ENCODE measurements around the gene FYB1.

Gene FYB1

GRCh38 chr5:39175273-39175955 is 43.9 kb downstream of the FYB1 start:
- TF ChIP-seq CTCF (IDR thresholded peaks at IDR 0.05), result no peak

- no peak for TF ChIP-seq CTCF (IDR thresholded peaks at IDR 0.05)
Measured at GRCh38 chr5:39173069-39173468, 46.3 kb downstream of the FYB1 start.

- no peak for TF ChIP-seq CTCF (IDR thresholded peaks at IDR 0.05)
Measured at GRCh38 chr5:39172593-39172992, 46.8 kb downstream of the FYB1 start.

GRCh38 chr5:39171647-39172046 is 47.7 kb downstream of the FYB1 start:
- no peak for TF ChIP-seq CTCF (IDR thresholded peaks at IDR 0.05)

- no peak for TF ChIP-seq CTCF (IDR thresholded peaks at IDR 0.05)
Measured at GRCh38 chr5:39169081-39169480, 50.3 kb downstream of the FYB1 start.

- TF ChIP-seq CTCF (IDR thresholded peaks at IDR 0.05), result no peak
Measured at GRCh38 chr5:39167972-39168342, 51.4 kb downstream of the FYB1 start.

- no peak for TF ChIP-seq CTCF (IDR thresholded peaks at IDR 0.05)
Measured at GRCh38 chr5:39167141-39167971, 52.0 kb downstream of the FYB1 start.

All from LNCAP (cell line).